NCI-H82 (cell line): ENCODE data around the gene ADAMTS17.

ENCODE experiments used
- DNase-seq: peaks from one replicate; lab custom pipeline; 2025; lab: John Stamatoyannopoulos, UW

The ADAMTS17 gene

GRCh38 chr15:100022391-100022790, 319.4 kb downstream of the ADAMTS17 start:
- DNase-seq, result no peak

GRCh38 chr15:100021653-100022052, 320.1 kb downstream of the ADAMTS17 start:
- no peak for DNase-seq

- DNase-seq, result no peak
Observed at GRCh38 chr15:100020614-100021013, 321.2 kb downstream of the ADAMTS17 start.

GRCh38 chr15:100020189-100020588, 321.6 kb downstream of the ADAMTS17 start:
- DNase-seq, result no peak

GRCh38 chr15:100019601-100020000, 322.2 kb downstream of the ADAMTS17 start:
- no peak for DNase-seq

- no peak for DNase-seq
Observed at GRCh38 chr15:100018191-100018590, 323.6 kb downstream of the ADAMTS17 start.

- DNase-seq, result no peak
Observed at GRCh38 chr15:100017140-100017539, 324.6 kb downstream of the ADAMTS17 start.

- DNase-seq, result no peak
Observed at GRCh38 chr15:100016632-100017031, 325.1 kb downstream of the ADAMTS17 start.

GRCh38 chr15:100011235-100011634, 330.5 kb downstream of the ADAMTS17 start:
- no peak for DNase-seq

- no peak for DNase-seq
Observed at GRCh38 chr15:100009372-100009771, 332.4 kb downstream of the ADAMTS17 start.

GRCh38 chr15:100008258-100008657, 333.5 kb downstream of the ADAMTS17 start:
- no peak for DNase-seq

- no peak for DNase-seq
Observed at GRCh38 chr15:100007609-100008008, 334.2 kb downstream of the ADAMTS17 start.

- DNase-seq, result no peak
Observed at GRCh38 chr15:100005715-100006114, 336.1 kb downstream of the ADAMTS17 start.

- no peak for DNase-seq
Observed at GRCh38 chr15:100005013-100005412, 336.8 kb downstream of the ADAMTS17 start.

- no peak for DNase-seq
Observed at GRCh38 chr15:100002787-100003536, 338.8 kb downstream of the ADAMTS17 start.

- DNase-seq, result no peak
Observed at GRCh38 chr15:100002086-100002620, 339.6 kb downstream of the ADAMTS17 start.

- DNase-seq, result no peak
Observed at GRCh38 chr15:100001405-100001804, 340.4 kb downstream of the ADAMTS17 start.

GRCh38 chr15:99999282-100000070, 342.3 kb downstream of the ADAMTS17 start:
- no peak for DNase-seq

- no peak for DNase-seq
Observed at GRCh38 chr15:99998661-99999101, 343.1 kb downstream of the ADAMTS17 start.

- DNase-seq, result no peak
Observed at GRCh38 chr15:99997112-99997651, 344.6 kb downstream of the ADAMTS17 start.

- peak; percentile 25 for DNase-seq
Observed at GRCh38 chr15:99996660-99997059, 345.1 kb downstream of the ADAMTS17 start.

GRCh38 chr15:99995543-99995942, 346.2 kb downstream of the ADAMTS17 start:
- DNase-seq, result no peak

- no peak for DNase-seq
Observed at GRCh38 chr15:99994849-99995248, 346.9 kb downstream of the ADAMTS17 start.
